Smooth muscle cell of the brain vasculature (primary cell): ENCODE measurements around the gene SORL1.
"Not testable (repeated sequence)": the region's sequence is repeated elsewhere in the genome, so short reads cannot be mapped to it uniquely, and the experiment has no call there.

Source experiments
- DNase-seq: peaks from one replicate; pipeline ENCODE4 v3.0.0-alpha.2; 2012; ENCODE audit warnings: low read depth, low spot score

SORL1 gene, protein sequence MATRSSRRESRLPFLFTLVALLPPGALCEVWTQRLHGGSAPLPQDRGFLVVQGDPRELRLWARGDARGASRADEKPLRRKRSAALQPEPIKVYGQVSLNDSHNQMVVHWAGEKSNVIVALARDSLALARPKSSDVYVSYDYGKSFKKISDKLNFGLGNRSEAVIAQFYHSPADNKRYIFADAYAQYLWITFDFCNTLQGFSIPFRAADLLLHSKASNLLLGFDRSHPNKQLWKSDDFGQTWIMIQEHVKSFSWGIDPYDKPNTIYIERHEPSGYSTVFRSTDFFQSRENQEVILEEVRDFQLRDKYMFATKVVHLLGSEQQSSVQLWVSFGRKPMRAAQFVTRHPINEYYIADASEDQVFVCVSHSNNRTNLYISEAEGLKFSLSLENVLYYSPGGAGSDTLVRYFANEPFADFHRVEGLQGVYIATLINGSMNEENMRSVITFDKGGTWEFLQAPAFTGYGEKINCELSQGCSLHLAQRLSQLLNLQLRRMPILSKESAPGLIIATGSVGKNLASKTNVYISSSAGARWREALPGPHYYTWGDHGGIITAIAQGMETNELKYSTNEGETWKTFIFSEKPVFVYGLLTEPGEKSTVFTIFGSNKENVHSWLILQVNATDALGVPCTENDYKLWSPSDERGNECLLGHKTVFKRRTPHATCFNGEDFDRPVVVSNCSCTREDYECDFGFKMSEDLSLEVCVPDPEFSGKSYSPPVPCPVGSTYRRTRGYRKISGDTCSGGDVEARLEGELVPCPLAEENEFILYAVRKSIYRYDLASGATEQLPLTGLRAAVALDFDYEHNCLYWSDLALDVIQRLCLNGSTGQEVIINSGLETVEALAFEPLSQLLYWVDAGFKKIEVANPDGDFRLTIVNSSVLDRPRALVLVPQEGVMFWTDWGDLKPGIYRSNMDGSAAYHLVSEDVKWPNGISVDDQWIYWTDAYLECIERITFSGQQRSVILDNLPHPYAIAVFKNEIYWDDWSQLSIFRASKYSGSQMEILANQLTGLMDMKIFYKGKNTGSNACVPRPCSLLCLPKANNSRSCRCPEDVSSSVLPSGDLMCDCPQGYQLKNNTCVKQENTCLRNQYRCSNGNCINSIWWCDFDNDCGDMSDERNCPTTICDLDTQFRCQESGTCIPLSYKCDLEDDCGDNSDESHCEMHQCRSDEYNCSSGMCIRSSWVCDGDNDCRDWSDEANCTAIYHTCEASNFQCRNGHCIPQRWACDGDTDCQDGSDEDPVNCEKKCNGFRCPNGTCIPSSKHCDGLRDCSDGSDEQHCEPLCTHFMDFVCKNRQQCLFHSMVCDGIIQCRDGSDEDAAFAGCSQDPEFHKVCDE (N-terminal part only)

DNA sequence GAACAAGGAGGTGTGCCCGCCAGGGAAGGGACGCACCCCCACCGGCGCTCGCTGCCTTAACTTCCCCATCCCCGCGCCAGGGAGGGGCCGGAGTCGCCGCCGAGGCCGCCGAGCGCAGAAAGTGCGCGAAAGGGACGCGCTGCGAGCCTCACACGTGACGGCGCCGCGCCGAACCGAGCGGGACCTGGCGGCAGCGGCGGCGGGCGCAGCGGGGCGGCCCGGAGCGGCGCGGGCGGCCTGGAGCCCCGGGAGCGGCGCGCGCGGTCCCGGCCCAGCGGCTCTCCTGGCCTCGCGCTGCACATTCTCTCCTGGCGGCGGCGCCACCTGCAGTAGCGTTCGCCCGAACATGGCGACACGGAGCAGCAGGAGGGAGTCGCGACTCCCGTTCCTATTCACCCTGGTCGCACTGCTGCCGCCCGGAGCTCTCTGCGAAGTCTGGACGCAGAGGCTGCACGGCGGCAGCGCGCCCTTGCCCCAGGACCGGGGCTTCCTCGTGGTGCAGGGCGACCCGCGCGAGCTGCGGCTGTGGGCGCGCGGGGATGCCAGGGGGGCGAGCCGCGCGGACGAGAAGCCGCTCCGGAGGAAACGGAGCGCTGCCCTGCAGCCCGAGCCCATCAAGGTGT lies at the start of gene SORL1:
Gene SORL1, plus strand, starts transcription at position 329 of the 623 bp plus-strand sequence. Its CDS starts 18 bp downstream, at position 347.
- DNase-seq = no peak

DNA sequence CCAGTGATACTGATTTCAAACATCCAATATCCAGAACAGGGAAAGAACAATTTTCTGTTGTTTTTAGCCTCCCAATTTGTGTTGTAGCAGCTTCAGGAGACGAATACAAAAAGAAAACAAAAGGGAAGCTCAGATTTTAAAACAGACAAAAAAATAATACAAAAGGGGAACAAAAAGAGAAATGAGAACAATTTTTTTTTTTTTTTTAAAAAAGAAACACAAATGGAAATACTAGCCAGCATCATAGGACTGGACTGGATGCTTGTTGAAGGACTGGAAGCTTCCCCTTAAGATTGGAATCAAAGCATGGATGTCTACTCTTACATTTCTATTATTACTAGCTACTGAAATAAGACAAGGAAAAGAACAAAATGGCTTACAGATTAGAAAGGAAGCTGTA lies 46.5 kb upstream of the SORL1 start:
- no peak for DNase-seq

- DNase-seq = no peak
These were observed 45.8 kb upstream of the SORL1 start for GRCh38 chr11:121406291-121406690.

DNA sequence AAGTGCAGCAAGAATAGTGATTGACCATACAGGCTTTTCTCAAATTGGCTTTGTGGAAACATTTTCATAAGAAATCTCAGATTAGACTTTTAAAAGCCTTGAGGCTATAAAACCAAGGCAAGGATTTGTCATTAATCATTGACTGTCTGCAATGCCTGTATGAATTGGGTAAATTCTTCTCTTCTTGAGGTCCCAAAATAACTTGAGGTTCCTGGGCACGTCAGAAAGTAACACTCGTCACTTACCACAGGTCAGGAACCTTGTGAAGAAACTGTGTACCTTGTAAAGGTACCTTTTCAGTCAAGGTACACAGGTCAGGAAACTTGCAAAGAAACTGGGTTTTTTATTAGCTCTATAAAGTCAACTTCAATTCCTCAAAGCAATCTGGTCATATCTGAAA lies 43.3 kb upstream of the SORL1 start:
- DNase-seq = no peak

GRCh38 chr11:121410041-121410440 lies 42.1 kb upstream of the SORL1 start:
- not testable (repeated sequence) for DNase-seq

GRCh38 chr11:121411330-121411729 lies 40.8 kb upstream of the SORL1 start:
- not testable (repeated sequence) for DNase-seq

DNA sequence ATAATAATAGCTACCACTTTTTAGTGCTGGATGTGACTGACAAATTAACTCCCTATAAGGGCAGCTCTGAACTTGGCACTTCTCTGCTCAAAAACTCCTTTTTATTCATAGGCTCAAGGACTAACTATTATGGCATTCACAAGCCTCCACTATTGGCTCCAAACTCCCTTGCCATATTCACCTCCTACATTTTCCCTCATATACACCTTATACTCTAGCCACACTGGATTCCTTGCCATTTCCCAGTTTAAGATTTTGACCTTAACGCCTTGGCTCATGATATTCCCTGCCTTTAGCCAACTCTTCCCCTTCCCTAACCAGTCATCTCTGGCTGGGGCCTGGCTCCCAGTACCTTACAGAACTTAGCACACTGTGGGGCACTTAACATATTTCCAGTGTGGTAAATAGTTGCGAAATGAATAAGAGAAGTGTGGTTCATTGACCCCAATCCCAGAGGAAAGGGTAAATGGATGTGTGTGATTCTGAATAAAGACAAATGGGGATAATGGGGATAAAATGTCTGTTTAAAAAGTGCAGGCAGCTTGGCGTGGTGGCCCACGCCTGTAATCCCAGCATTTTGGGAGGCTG lies 40.0 kb upstream of the SORL1 start:
- DNase-seq = no peak

DNA sequence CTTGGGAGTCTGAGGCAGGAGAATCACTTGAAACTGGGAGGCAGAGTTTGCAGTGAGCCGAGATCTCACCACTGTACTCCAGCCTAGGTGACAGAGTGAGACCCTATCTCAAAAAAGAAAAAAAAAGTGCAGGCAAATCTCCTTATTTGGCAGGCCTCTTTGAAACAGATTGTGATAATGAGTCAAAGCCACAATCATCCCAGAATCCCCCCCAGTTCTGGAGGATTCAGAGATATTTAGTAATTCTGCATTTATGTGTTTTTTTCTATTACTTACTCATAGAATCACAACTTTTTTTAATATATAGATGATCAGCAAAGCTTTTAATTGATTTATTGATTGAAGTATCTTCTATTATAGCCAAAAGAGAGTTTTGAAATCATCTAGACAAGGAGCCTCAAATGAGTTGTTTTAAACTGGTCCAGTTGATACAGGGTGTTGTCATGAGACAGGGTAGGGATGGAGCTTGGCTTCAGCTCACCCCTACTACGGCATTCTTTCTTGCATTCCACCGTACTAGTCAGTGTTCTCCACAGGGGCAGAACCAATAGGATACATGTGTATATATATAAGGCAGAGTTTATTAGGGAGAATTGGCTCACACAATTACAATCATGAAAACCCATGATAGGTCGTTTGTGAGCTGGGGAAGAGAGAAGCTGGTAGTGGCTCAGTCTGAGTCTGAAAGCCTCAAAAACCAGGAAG lies 39.3 kb upstream of the SORL1 start:
- no peak for DNase-seq

GRCh38 chr11:121414141-121414913 lies 37.8 kb upstream of the SORL1 start:
- no peak for DNase-seq

DNA sequence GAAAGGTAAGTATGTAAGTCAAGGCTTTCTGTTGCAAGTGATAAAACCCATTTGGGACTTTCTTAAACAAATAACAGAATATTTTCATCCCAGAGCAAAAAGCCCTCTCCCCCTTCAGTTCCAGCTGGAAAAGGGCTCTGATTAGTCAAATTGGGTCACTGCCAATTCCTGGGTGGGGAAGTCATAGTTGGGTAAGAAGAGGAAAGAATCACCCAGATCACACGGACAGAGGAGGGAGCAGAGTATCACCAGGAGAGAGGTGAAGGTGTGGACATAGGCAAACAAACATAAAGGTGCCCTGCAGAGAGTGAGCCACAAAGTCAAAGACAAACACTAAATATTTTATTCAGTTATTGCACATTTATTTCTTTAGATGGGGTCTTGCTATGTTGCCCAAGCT lies 36.3 kb upstream of the SORL1 start:
- DNase-seq = no peak

GRCh38 chr11:121417055-121417551 lies 35.0 kb upstream of the SORL1 start:
- DNase-seq = peak; percentile 84

- DNase-seq = no peak
These were observed 34.5 kb upstream of the SORL1 start for GRCh38 chr11:121417607-121418006.

GRCh38 chr11:121418625-121419114 lies 33.4 kb upstream of the SORL1 start:
- no peak for DNase-seq

DNA sequence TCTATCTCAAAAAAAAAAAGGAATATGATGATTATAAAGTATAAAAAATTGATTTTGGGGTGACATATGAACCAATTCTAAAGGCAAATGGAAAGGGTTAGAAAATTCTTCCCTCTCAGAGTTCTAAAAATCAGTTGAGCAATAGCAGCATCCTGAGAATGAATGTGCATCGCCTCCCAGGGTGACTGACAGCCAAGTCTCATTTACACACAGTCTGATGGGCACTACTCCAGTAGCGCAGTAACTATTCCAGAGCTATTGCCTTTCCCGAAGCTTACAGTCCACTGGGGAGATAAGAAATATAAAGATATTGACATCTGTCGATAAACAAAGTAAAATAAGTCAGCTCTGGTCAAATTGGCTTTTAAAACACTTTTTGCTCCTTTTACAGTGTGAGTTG lies 32.3 kb upstream of the SORL1 start:
- DNase-seq = no peak

DNA sequence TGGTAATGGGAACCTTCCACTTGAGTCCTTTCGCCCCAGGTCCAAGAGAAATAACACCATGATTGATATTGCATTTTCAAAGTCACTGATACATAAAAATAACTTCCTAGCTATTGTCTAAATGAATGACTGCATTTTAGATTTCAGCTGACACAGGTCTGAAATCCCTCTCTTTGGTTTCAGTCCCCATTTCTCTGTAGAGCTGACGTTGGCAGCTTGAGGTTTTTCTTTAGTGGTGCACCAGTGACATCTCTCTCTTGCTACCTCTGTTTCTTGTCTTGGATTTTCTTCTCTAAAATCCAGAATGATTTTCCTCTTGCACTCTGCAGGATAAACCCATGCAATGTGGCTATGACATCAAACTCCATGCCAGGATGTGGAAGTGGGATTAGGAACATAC lies 31.7 kb upstream of the SORL1 start:
- no peak for DNase-seq

DNA sequence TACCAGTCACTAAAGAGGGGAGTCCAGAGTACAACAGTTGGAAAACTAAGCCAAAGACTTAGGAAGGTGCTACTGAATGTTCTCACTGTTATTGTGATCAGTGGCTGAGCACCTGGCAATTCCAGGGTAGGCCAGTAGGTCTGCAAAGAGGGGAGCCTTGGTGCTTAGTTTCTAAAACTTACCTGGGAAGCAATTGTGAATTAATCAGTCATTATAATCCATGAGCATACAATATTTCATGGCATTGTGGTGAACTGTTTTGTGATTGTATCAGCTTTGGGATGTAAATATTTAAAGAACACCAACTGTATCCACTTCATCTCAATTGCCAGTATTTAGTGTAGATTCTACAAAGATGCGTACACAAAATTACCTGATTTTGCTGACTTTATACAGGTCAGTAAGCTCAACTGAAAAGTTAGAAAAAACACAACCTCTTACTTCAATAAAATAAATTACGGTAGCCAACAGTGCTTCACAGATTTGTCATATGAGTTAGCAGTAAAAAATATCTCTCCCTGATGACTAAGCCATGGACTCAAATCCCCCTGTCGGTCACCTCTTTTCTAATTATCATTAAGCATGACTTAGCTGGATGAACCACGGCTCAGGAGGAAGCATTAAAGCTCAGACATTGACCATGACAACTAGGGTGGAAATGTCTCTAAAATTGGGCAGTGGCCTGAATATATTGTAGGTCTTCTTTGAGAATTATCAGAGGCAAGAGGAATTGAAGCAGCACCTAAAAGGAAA lies 30.8 kb upstream of the SORL1 start:
- DNase-seq = no peak

DNA sequence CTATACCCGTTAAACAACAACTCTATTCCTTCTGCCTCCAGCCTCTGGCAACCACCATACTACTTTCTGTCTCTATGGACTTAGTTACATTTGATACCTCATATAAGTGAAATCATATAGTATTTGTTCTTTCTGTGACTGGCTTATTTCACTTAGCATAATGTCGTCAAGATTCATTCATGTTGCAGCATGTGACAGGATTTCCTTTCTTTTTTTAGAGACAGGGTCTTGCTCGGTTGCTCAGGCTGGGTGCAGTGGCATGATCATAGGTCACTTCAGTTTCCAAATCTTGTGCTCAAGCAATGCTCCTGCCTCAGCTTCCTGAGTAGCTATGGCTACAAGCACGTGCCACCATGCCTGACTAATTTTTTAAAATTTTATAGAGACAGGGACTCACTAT lies 29.4 kb upstream of the SORL1 start:
- no peak for DNase-seq

- no peak for DNase-seq
These were observed 26.3 kb upstream of the SORL1 start for GRCh38 chr11:121425828-121426227.
